HepG2 (cell line): ENCODE data around the gene JUND. TPM values are rescaled to one million over a fixed set of nuclear protein-coding genes. Genes with fewer than 3 reads are reported as not detected.

Experiments
- ATAC-seq: fragments of 200-7000 bp; cut with Tn5 transposase; 3 replicates; pipeline ENCODE4 v1.9.1; 2020; ENCODE audit warnings: mild to moderate bottlenecking, moderate library complexity
- BruUV-seq: library from RNA; stranded (reverse); fragments of 400-500 nt; replicated peaks from 2 replicates; lab custom pipeline; 2021; lab: Mats Ljungman, UMichigan
- CTCF ChIA-PET: fragments of 300-600 bp; formaldehyde crosslinking; extraction: SDS; loops from one replicate; lab custom pipeline; 2021; ENCODE audit warnings: low total read pairs, inconsistent platforms, low intra/inter-chr PET ratio; lab: Yijun Ruan, JAX
- POLR2A ChIA-PET: fragments of 350-600 bp; sonication (Branson Sonifier 250); formaldehyde crosslinking; loops from one replicate; lab custom pipeline; 2020; ENCODE audit warnings: antibody characterized with exemption, inconsistent platforms; lab: Yijun Ruan, JAX
- DNase-seq: peaks from one replicate; pipeline ENCODE4 v3.0.0-alpha.2; 2015; ENCODE audit warnings: low spot score
- FAIRE-seq: peaks from 3 replicates; lab custom pipeline; 2011; peaks lifted over from hg19 to GRCh38; lab: Jason Lieb, UNC
- H2AFZ ChIP-seq: one replicate; pipeline ENCODE4 v1.6.1; 2011; ENCODE audit warnings: low read length, inconsistent platforms
- H3K27ac ChIP-seq: fragments of 300-600 bp; 3 replicates; pipeline ENCODE4 v1.8.0; 2011; ENCODE audit warnings: mixed run types, mild to moderate bottlenecking, mixed read lengths, low read length, inconsistent platforms; ENCODE audit not compliant: insufficient read depth; ENCODE audit errors: extremely low read length
- H3K27me3 ChIP-seq, 2 experiments: fragments of 200-600 bp in 1 of 2; 2 replicates in 1 of 2; 3 replicates in 1 of 2; pipeline versions ENCODE4 v1.6.0 to v1.8.0; 2011; ENCODE audit warnings: low read length in 2 of 2, mild to moderate bottlenecking in 2 of 2, moderate library complexity in 2 of 2, inconsistent platforms in 1 of 2; ENCODE audit not compliant: insufficient read depth in 2 of 2, control insufficient read depth in 1 of 2
- H3K36me3 ChIP-seq, 2 experiments: fragments of 200-600 bp in 1 of 2; replicated peaks in 1 of 2; 2 replicates in 1 of 2; 3 replicates in 1 of 2; pipeline versions ENCODE4 v1.5.1 to v1.8.0; 2011; ENCODE audit warnings: low read length in 2 of 2, inconsistent platforms in 1 of 2; ENCODE audit not compliant: insufficient read depth in 2 of 2, control insufficient read depth in 1 of 2
- H3K4me1 ChIP-seq: 2 replicates; pipeline ENCODE4 v1.5.1; 2012; ENCODE audit warnings: low read length, inconsistent platforms; ENCODE audit not compliant: insufficient read depth
- H3K4me2 ChIP-seq: 2 replicates; pipeline ENCODE4 v1.6.0; 2011; ENCODE audit warnings: low read depth, low read length, inconsistent platforms
- H3K4me3 ChIP-seq, 3 experiments: fragments of 200-600 bp in 1 of 3; sonication (generic), shearing (Covaris generic) in 1 of 3; replicated peaks in 1 of 3; 2 replicates each; pipeline ENCODE4 v1.5.1; 2011 to 2016; ENCODE audit warnings: low read length in 3 of 3, inconsistent platforms in 2 of 3, low read depth in 2 of 3, mild to moderate bottlenecking in 2 of 3, control low read depth in 1 of 3, mixed read lengths in 1 of 3; ENCODE audit not compliant: insufficient read depth in 1 of 3
- H3K79me2 ChIP-seq: one replicate; pipeline ENCODE4 v1.6.1; 2011; ENCODE audit warnings: low read length, inconsistent platforms; ENCODE audit not compliant: insufficient read depth
- H3K9ac ChIP-seq: 2 replicates; pipeline ENCODE4 v1.6.0; 2011; ENCODE audit warnings: mild to moderate bottlenecking, low read depth, low read length, inconsistent platforms; ENCODE audit not compliant: insufficient read depth
- H3K9me3 ChIP-seq: 2 replicates; pipeline ENCODE4 v1.5.1; 2012; ENCODE audit warnings: mild to moderate bottlenecking, low read length
- H4K20me1 ChIP-seq: 2 replicates; pipeline ENCODE4 v1.6.0; 2011; ENCODE audit warnings: inconsistent platforms, mild to moderate bottlenecking, low read length, moderate library complexity; ENCODE audit not compliant: insufficient read depth
- ATF1 ChIP-seq: IDR thresholded peaks from 2 replicates; pipeline ENCODE4 v1.6.1; 2016; ENCODE audit warnings: mild to moderate bottlenecking, control low read depth
- CHD4 ChIP-seq: fragments of 200-600 bp; sonication (generic); IDR thresholded peaks from 2 replicates; pipeline ENCODE4 v1.7.0; 2017; ENCODE audit warnings: mild to moderate bottlenecking, low read length, borderline replicate concordance
- DNMT3B ChIP-seq: conservative IDR thresholded peaks from 2 replicates; pipeline ENCODE4 v1.6.1; 2016; ENCODE audit warnings: missing biosample characterization, control low read depth
- MXD1 ChIP-seq: sonication (generic); formaldehyde crosslinking; IDR thresholded peaks from 2 replicates; pipeline ENCODE4 v1.4.0; 2020; ENCODE audit warnings: mild to moderate bottlenecking, missing genetic modification reagents
- NR0B2 ChIP-seq: sonication (generic); formaldehyde crosslinking; IDR thresholded peaks from 2 replicates; pipeline ENCODE4 v1.4.0; 2020; ENCODE audit warnings: mild to moderate bottlenecking, missing genetic modification reagents
- RFX5 ChIP-seq: IDR thresholded peaks from 2 replicates; pipeline ENCODE4 v1.6.1; 2011; ENCODE audit warnings: low read depth, low read length, improper control_type of control experiment
- SIX1 ChIP-seq: sonication (generic); formaldehyde crosslinking; IDR thresholded peaks from 2 replicates; pipeline ENCODE4 v1.4.0; 2020; ENCODE audit warnings: missing genetic modification reagents, borderline replicate concordance
- TGIF2 ChIP-seq: IDR thresholded peaks from 2 replicates; pipeline ENCODE4 v1.6.1; 2016; ENCODE audit warnings: control low read depth, missing compliant biosample characterization
- ZNF280D ChIP-seq: sonication (generic); formaldehyde crosslinking; IDR thresholded peaks from 2 replicates; pipeline ENCODE4 v1.5.1; 2020; ENCODE audit warnings: mild to moderate bottlenecking, missing genetic modification reagents
- ZNF333 ChIP-seq: sonication (generic); formaldehyde crosslinking; IDR thresholded peaks from 2 replicates; pipeline ENCODE4 v1.4.0; 2020; ENCODE audit warnings: mild to moderate bottlenecking, missing genetic modification reagents, borderline replicate concordance
- ZNF597 ChIP-seq: sonication (generic); formaldehyde crosslinking; IDR thresholded peaks from 2 replicates; pipeline ENCODE4 v1.5.0; 2020; ENCODE audit warnings: missing genetic modification reagents
- ZNF772 ChIP-seq: sonication (generic); formaldehyde crosslinking; IDR thresholded peaks from 2 replicates; pipeline ENCODE4 v1.5.0; 2020; ENCODE audit warnings: mild to moderate bottlenecking, missing genetic modification reagents
- ZSCAN29 ChIP-seq: sonication (generic); formaldehyde crosslinking; conservative IDR thresholded peaks from 2 replicates; pipeline ENCODE4 v1.4.0; 2020; ENCODE audit warnings: mild to moderate bottlenecking, missing genetic modification reagents
- ZSCAN9 ChIP-seq: IDR thresholded peaks from 2 replicates; pipeline ENCODE4 v1.6.1; 2016; ENCODE audit warnings: borderline replicate concordance
- WGBS: methylation state at CpG from one replicate; pipeline ENCODE4 v1.1.6; 2017; ENCODE audit warnings: low lambda C conversion rate; 5-methylcytosine and 5-hydroxymethylcytosine counted together
- in situ Hi-C: cut with HindIII; loops from 2 replicates; pipeline ENCODE4 v1.10.0; 2017; ENCODE audit warnings: low pct_unique_long_range_greater_than_20kb; ENCODE audit not compliant: extremely low pct_ligation_motif_present
- intact Hi-C: fragments of 100-400 bp; cut with micrococcal nuclease; formaldehyde crosslinking; loops from one replicate; pipeline ENCODE4 v1.10.0; 2022; ENCODE audit not compliant: unreplicated experiment
- polyA plus RNA-seq, 8 experiments: library from polyadenylated mRNA; depleted of rRNA in 3 of 8; stranded (reverse) in 7 of 8; unstranded in 1 of 8; fragments of >200 nt; fragmentation: Illumina TruSeq in 4 of 8; extraction: Trizol in 4 of 8; gene quantifications; 2 replicates each; pipeline versions ENCODE4 v1.2.1 to v1.2.3, GENCODE V29; 2011 to 2016; ENCODE audit warnings: low read depth in 4 of 8, missing spikeins in 1 of 8, mixed read lengths in 1 of 8; ENCODE audit not compliant: insufficient read depth in 1 of 8
- total RNA-seq, 5 experiments: library from RNA; depleted of rRNA; stranded (reverse); fragments of >200 nt; fragmentation: Illumina TruSeq; extraction: Trizol; gene quantifications; 2 replicates each; pipeline ENCODE4 v1.2.3, GENCODE V29; 2016; ENCODE audit warnings: low read depth in 1 of 5

Gene JUND
- total and polyA plus RNA-seq, 2 of the 13 experiments (the other 11 are each of a cell fraction or from before 2014, with no cell fraction given), result 41.2 to 59.8 TPM

- TF ChIP-seq ZNF333 (CRISPR knock-in tag), result 0 out of 2 replicates have a peak, but pooled peaks have one; percentile 56
- TF ChIP-seq NR0B2 (CRISPR knock-in tag), result no peak
- TF ChIP-seq MXD1 (CRISPR knock-in tag), result 0 out of 2 replicates have a peak, but pooled peaks have one; percentile 48
- TF ChIP-seq ZNF597 (CRISPR knock-in tag), result no peak
- TF ChIP-seq ZSCAN29 (CRISPR knock-in tag), result peak; percentile 41; the same call in 1 of the 2 replicates
- no peak for TF ChIP-seq TGIF2
These were observed 782 bp upstream of the JUND start (continued) for GRCh38 chr19:18282021-18282787.

- intact Hi-C loops, result loop anchor here (10.0 kb wide), 1 partner anchor 244 kb away; the partner anchor contains the start of gene ELL
- H3K9ac ChIP-seq, result peak overlapping the region; percentile 100
- no TSS peak for BruUV-seq
- peak overlapping the region; percentile 94 for H3K27ac ChIP-seq
- H3K79me2 ChIP-seq, result peaks cover 26% of the 10 kb centered on the region
- ChIA-PET POLR2A (interaction anchor here (1.1 to 7.1 kb wide), 17 partner anchors 12 to 172 kb away, joined by 4 to 278 read pairs (median 23); partner anchors contain the start of genes GDF15, LSM4, MPV17L2 and PGPEP1), CTCF (interaction anchor here (0.9 to 3.6 kb wide), 3 partner anchors 24 to 48 kb away, joined by 3 to 50 read pairs (median 7); partner anchors contain the start of gene LSM4)
- H3K4me1 ChIP-seq, result peaks cover 65% of the 10 kb centered on the region
- peak overlapping the region; percentile 74 to 100 (median 84) for H3K4me3 ChIP-seq
- peaks cover 2 to 10% of the 10 kb centered on the region in 2 experiments; a peak in 4 of 5 replicates for H3K36me3 ChIP-seq
- in situ Hi-C loops, result no loop called here
- no peak for FAIRE-seq
- no peaks in the 10 kb centered on the region for H3K9me3 ChIP-seq
- peak overlapping the region; percentile 64 for H3K4me2 ChIP-seq
- WGBS, result 0% methylated on average over 24 of the region's 111 CpGs
- DNase-seq, result peak; percentile 52
- H4K20me1 ChIP-seq, result peaks cover 31% of the 10 kb centered on the region
- H2AFZ ChIP-seq, result no peak overlapping the region
- H3K27me3 ChIP-seq, result no peaks in the 10 kb centered on the region; a peak in 1 of 5 replicates
- ATAC-seq, result peak; percentile 12
- no peak for TF ChIP-seq ZSCAN9 (CRISPR knock-in tag)
- TF ChIP-seq TGIF2, result no peak
- no peak for TF ChIP-seq CHD4
- TF ChIP-seq SIX1, result no peak
- TF ChIP-seq ZNF280D (CRISPR knock-in tag), result 0 out of 2 replicates have a peak, but pooled peaks have one; percentile 51
- no peak for TF ChIP-seq ATF1 (CRISPR knock-in tag)
- no peak for TF ChIP-seq DNMT3B
- no peak for TF ChIP-seq ZNF772 (CRISPR knock-in tag)
- no peak for TF ChIP-seq RFX5
These were observed 958 bp downstream of the JUND start for GRCh38 chr19:18280247-18281081.
